ENCODE results near the gene AAMP.
A peak's percentile ranks its signal among the peaks of the same experiment; 100 is the strongest.

The AAMP gene

DNA sequence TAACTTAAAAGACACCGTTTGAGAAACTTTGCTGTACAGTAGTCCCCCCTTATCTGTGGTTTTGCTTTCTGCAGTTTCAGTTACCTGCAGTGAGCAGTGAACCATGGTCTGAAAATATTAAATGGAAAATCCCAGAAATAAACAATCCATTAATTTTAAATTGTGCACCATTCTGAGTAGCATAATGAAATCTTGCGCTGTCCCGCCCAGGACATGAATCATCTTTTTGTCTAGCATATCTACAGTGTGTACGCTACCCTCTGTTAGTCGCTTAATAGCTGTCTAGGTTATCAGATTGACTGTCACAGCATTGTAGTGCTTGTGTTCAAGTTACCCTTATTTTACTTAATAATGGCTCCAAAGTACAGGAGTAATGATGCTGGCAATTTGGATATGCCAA, 46.9 kb downstream of the AAMP start:
- DNase-seq (ENCODE audit: low spot score) = no peak

DNA sequence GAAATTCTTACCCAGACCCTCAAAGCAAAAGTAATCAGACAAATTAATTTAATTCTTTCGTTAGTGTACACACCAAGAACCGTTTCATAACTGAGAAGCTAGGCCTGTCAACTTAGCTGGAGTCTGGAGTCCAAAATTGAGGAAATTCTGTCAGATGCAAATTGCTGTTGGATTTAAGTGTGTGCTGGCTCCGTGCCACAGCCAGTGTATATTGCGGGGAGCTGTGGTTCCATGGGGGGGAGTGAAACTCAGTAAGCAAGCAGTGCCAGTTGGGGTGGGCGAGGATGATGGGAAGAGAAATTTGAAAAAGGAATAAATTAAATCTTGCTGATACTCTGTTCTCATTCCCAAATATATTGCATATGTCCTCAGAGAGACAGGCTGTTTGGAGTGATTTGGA, 48.9 kb downstream of the AAMP start:
- peak; percentile 75 for DNase-seq (ENCODE audit: low spot score)

DNA sequence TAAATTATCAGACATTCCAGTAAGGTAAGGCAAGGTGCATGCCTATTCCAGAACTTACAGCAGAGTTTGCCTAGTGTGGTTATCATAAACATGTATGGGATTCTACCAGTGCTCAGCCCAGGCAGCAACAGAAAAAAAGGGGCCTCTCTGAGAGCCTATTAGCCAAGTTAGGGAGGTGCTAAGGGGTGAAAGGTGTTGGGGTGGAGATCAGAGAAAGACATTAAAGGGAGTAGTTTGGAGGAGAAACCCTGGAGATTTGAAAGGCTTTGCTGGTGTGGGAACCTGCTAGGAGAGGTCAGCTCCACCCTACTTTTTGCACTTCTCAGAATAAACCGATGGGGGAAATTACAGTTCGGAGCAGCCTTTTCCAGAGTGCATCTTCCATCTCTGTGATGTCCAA, 50.0 kb downstream of the AAMP start:
- no peak for DNase-seq (ENCODE audit: low spot score)

DNA sequence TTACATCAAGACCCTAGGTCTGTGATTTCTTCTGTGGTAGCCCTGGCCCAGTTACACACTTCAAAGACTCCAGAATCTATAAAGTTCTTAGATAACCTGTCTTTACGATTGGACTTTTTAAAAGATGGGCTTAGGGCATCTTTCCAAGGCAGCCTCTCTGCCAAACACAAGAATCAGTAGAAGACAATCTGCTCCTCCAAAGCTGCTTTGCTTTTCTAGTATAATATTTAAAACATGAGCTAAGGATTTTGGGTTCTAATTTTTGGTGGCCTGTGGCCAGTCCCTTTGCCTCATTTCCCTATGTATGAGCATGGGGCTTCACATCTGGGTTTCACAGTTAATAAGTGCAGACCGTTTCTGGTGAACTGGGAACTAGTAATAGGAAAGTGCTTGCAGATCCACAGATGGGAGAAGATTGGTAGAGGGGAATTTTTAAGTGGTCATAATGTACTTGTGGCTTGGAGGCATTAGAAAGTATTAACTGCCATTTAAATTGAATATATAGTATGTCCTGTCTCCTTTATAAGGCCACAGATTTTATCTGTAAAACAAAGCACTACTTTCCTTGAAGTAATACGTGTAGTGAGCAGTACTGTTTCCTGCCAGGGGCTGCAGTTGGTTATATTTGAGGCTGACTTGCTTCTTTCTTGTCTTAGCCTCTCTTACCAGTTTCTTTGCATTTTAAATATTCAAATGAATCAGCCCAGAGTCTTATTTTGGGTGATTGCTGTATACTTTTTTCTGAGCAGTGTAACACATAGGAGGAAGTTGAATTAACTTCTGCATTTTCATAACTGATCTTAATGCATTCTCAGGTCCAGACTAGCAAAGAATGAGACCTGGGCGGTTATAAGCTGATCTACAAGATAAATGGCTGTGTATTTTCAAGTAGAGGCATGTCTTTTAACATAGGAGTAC, 51.4 kb downstream of the AAMP start:
- DNase-seq (ENCODE audit: low spot score) = no peak

DNA sequence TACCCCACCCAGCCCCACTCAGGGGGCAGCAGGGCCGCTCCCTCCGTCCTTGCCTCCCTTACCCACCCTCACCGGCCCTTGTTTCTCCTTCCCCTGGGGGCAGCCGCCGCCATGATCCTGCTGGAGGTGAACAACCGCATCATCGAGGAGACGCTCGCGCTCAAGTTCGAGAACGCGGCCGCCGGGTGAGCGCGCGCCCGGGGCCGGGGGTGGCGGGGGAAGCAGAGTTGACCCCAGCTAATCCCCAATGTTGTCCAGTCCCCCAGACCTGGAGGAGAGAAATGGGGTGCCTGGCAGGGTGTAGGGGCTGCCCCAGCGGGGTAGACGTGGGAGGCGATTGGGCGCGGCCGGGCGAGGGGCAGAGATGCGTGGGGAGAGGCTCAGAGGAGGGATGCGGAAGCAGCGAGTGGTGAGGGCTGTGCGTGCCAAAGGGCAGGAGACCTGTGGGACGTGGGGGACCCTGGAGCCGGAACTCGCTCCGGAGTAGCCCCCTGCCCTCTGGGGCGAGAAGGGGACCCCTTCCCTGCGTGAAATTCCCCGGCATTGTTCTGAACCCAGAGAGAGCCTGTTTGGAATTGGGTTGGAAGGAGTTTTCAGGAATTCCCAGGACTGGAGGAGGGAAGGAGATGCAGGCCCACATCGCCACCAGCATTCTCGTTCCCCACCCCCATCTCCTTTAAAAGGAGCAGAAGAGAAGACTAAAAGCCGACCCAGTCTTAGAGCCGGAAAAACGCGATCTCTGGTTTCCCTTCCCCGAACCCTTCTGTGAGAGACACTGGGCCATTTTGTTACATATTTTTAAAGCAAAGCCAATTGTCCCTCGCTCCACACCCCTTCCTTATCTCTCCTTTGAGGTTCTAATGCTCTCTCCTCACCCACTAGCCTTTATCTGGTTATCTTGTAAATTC, 52.3 kb downstream of the AAMP start:
- DNase-seq (ENCODE audit: low spot score) = peak; percentile 47

DNA sequence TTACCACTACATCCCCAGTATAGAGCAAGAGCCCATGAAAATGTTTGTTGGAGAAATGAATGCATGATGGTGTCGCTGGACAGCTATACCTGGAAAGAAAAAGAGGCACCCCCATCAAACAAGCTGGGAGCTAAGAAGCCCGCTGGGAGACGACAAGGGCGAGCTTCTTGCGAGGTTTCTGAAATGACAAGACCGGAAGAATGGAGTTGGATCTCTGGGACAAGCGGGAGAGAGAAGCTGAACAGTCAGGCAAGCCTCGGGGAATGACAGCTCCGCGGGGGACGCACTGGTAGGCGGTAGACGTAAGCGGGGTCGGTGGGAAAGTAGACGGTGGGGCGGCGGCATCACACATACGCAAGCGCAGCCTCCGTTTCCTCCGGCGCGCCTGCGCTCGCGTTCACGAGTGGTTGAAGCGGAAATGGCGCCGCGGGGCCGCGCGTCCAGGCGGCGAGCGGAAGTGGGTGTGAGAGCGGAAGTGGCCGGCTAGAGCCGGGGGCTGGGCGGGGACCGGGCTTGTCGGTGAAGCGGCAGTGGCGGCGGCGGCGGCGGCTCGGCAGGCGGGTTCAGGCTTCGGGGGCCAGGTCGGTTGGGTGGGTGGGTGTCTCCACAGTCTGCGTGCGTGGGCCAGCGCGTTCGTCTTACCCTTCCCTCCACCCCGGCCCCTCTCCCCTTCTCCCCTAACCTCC, 53.1 kb downstream of the AAMP start, which contains the start of gene ARPC2:
Gene ARPC2 (plus strand): TSS at position 516 of the 686 bp plus-strand sequence. CDS start 282 bp downstream, outside the sequence.
- DNase-seq (ENCODE audit: low spot score) = peak; percentile 95

DNA sequence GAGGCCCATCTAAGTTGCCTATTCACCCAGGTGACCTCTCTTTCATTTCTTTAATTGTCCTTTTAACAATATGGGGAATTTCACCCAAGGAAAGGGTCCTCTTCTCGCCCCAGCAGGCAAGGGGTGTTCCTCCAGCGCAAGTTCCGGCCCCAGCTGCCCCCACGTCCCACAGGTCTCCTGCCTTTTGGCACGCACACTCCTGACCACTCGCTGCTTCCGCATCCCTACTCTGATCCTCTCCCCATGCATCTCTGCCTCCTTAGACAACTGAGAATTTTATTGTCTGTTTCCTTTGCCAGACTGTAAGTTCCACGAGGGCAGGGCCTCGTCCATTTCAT, 53.6 kb downstream of the AAMP start:
- DNase-seq (ENCODE audit: low spot score) = no peak

Data from Ammon's horn (tissue), 1 donor.